Measurements from ENCODE around the gene IFNA2.
A peak's percentile ranks its signal among the peaks of the same experiment; 100 is the strongest.
"Not testable (repeated sequence)": the region's sequence is repeated elsewhere in the genome, so short reads cannot be mapped to it uniquely, and the experiment has no call there.

IFNA2 gene

GRCh38 chr9:21381448-21382339, 3.5 kb downstream of the IFNA2 start:
- no peak for DNase-seq (ENCODE audit: low spot score)

GRCh38 chr9:21371467-21371866, 13.7 kb downstream of the IFNA2 start:
- DNase-seq (ENCODE audit: low spot score), result not testable (repeated sequence)

GRCh38 chr9:21367957-21368356, 17.2 kb downstream of the IFNA2 start, which contains the start of gene IFNA13:
TSS of gene IFNA13 (minus strand) at chr9:21368057. CDS start at chr9:21368010, 47 bp downstream.
- no peak for DNase-seq (ENCODE audit: low spot score)

- not testable (repeated sequence) for DNase-seq (ENCODE audit: low spot score)
These were observed 18.0 kb downstream of the IFNA2 start for GRCh38 chr9:21367169-21367568.

- no peak for DNase-seq (ENCODE audit: low spot score)
These were observed 22.9 kb downstream of the IFNA2 start for GRCh38 chr9:21362287-21362686.

- DNase-seq (ENCODE audit: low spot score), result no peak
These were observed 27.4 kb downstream of the IFNA2 start for GRCh38 chr9:21357479-21358460.

GRCh38 chr9:21350787-21351186, 34.4 kb downstream of the IFNA2 start, which contains the start of gene IFNA6:
TSS of gene IFNA6 (minus strand) at chr9:21350887. CDS start at chr9:21350887, 0 bp downstream.
- DNase-seq (ENCODE audit: low spot score), result no peak

GRCh38 chr9:21348430-21348970, 36.7 kb downstream of the IFNA2 start:
- no peak for DNase-seq (ENCODE audit: low spot score)

- DNase-seq (ENCODE audit: low spot score), result no peak
These were observed 44.5 kb downstream of the IFNA2 start for GRCh38 chr9:21340735-21341134.

GRCh38 chr9:21336457-21336856, 48.7 kb downstream of the IFNA2 start:
- DNase-seq (ENCODE audit: low spot score), result peak; percentile 45

GRCh38 chr9:21334701-21335632, 50.2 kb downstream of the IFNA2 start, which contains the start of gene KLHL9:
TSS of gene KLHL9 (minus strand) at chr9:21335404. CDS start at chr9:21334859, 545 bp downstream.
- peak; percentile 91 for DNase-seq (ENCODE audit: low spot score)

All from cerebellar cortex (tissue), 1 donor.